HG03520 (cell line): Measurements from ENCODE around the gene GMPR.

Experiments used
- ATAC-seq: cut with Tn5 transposase; IDR thresholded peaks from one replicate; pipeline ENCODE4 v1.9.1; 2021; ENCODE audit warnings: mild to moderate bottlenecking, moderate library complexity; ENCODE audit not compliant: unreplicated experiment

Gene GMPR

GRCh38 chr6:16324606-16325225 is 86.3 kb downstream of the GMPR start:
- no peak for ATAC-seq

GRCh38 chr6:16326531-16326930 is 88.1 kb downstream of the GMPR start:
- ATAC-seq = no peak

GRCh38 chr6:16326971-16327776 is 88.8 kb downstream of the GMPR start:
- no peak for ATAC-seq

- ATAC-seq = no peak
These were observed 89.5 kb downstream of the GMPR start for GRCh38 chr6:16327777-16328325.

- no peak for ATAC-seq
These were observed 90.8 kb downstream of the GMPR start for GRCh38 chr6:16329233-16329632.

GRCh38 chr6:16331384-16332174 is 93.2 kb downstream of the GMPR start:
- ATAC-seq = peak; percentile 63

- ATAC-seq = peak; percentile 86
These were observed 93.8 kb downstream of the GMPR start for GRCh38 chr6:16332175-16332542.

- no peak for ATAC-seq
These were observed 95.2 kb downstream of the GMPR start for GRCh38 chr6:16333580-16333979.

- ATAC-seq = no peak
These were observed 96.3 kb downstream of the GMPR start for GRCh38 chr6:16334671-16335070.

GRCh38 chr6:16335176-16335575 is 96.8 kb downstream of the GMPR start:
- ATAC-seq = no peak

GRCh38 chr6:16336056-16336818 is 97.8 kb downstream of the GMPR start:
- ATAC-seq = no peak

GRCh38 chr6:16336911-16337294 is 98.5 kb downstream of the GMPR start:
- ATAC-seq = no peak

- no peak for ATAC-seq
These were observed 99.0 kb downstream of the GMPR start for GRCh38 chr6:16337295-16337975.

GRCh38 chr6:16338577-16339264 is 100.3 kb downstream of the GMPR start:
- ATAC-seq = no peak

- no peak for ATAC-seq
These were observed 100.8 kb downstream of the GMPR start for GRCh38 chr6:16339265-16339587.

- ATAC-seq = no peak
These were observed 105.2 kb downstream of the GMPR start for GRCh38 chr6:16343593-16343992.

GRCh38 chr6:16344756-16345155 is 106.4 kb downstream of the GMPR start:
- ATAC-seq = no peak
